Fibroblast of lung (primary cell): Measurements from ENCODE around the gene DNAJB11.

ENCODE experiments used
- EZH2 ChIP-seq: IDR thresholded peaks from 2 replicates; pipeline ENCODE4 v1.5.1; 2012; ENCODE audit warnings: low read length, control low read depth, mild to moderate bottlenecking; ENCODE audit errors: missing control alignments
- TF ChIP-seq, protein P1 (sequence below), 2 donors: IDR thresholded peaks in 1 of 2; conservative IDR thresholded peaks in 1 of 2; 1 replicate in 1 of 2; 2 replicates in 1 of 2; pipeline ENCODE4 v1.5.1; 2011 to 2012; ENCODE audit warnings: low read length in 2 of 2, control low read depth in 1 of 2, inconsistent platforms in 1 of 2, low read depth in 1 of 2, mild to moderate bottlenecking in 1 of 2

DNA sequence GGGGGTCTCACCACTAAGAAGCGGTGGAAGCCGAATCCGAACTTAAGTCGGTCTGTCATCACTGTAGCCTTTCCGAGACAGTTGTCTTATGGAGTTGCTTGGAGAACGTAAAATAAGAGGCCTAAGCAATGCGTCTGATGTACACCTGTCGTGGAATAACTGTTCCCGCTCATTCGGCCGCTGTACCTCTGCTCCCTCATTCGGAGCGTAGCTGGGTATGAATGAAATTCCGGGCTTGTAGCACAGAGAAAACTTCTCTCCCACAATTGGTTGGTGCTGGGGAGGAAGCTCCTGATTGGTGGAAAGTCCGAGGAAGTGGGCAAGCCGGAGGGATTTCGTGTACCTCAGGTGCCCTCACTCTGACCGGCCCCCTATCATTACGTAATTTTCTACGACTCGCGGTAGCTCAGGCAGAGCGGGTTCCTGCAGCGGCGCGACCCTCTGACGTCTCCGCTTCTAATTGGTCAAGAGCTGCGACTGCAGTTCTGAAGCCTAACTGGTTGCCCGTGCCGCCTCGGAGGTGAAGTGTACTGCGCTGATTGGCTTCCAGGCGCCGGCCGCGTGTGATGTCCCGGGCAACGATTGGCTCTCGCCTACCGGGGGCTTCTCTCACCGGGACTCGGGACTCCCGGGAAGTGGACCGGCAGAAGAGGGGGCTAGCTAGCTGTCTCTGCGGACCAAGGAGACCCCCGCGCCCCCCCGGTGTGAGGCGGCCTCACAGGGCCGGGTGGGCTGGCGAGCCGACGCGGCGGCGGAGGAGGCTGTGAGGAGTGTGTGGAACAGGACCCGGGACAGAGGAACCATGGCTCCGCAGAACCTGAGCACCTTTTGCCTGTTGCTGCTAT, at the start of gene DNAJB11:
- TF ChIP-seq, protein P1, sequence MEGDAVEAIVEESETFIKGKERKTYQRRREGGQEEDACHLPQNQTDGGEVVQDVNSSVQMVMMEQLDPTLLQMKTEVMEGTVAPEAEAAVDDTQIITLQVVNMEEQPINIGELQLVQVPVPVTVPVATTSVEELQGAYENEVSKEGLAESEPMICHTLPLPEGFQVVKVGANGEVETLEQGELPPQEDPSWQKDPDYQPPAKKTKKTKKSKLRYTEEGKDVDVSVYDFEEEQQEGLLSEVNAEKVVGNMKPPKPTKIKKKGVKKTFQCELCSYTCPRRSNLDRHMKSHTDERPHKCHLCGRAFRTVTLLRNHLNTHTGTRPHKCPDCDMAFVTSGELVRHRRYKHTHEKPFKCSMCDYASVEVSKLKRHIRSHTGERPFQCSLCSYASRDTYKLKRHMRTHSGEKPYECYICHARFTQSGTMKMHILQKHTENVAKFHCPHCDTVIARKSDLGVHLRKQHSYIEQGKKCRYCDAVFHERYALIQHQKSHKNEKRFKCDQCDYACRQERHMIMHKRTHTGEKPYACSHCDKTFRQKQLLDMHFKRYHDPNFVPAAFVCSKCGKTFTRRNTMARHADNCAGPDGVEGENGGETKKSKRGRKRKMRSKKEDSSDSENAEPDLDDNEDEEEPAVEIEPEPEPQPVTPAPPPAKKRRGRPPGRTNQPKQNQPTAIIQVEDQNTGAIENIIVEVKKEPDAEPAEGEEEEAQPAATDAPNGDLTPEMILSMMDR (conservative IDR thresholded peaks at IDR 0.05 in 1 of 2, IDR thresholded peaks at IDR 0.05 in 1 of 2; ENCODE audit: low read depth in 1 of 2, low read length in 2 of 2): no peak
- TF ChIP-seq EZH2: no peak
